IMR-90 (cell line): ENCODE data around the gene SELENOS. TPM values are rescaled to one million over a fixed set of nuclear protein-coding genes. Genes with fewer than 3 reads are reported as not detected.
A peak's percentile ranks its signal among the peaks of the same experiment; 100 is the strongest.

ENCODE experiments used
- ATAC-seq: fragments of 200-7000 bp; cut with Tn5 transposase; 2 replicates; pipeline ENCODE4 v1.9.1; 2020; ENCODE audit warnings: low read depth, mild to moderate bottlenecking, moderate library complexity
- BruUV-seq: library from RNA; stranded (reverse); fragments of 400-500 nt; replicated peaks from 2 replicates; lab custom pipeline; 2021; lab: Mats Ljungman, UMichigan
- CTCF ChIA-PET: fragments of 300-600 bp; formaldehyde crosslinking; extraction: SDS; loops from one replicate; lab custom pipeline; 2021; ENCODE audit warnings: antibody characterized with exemption; lab: Yijun Ruan, JAX
- POLR2A ChIA-PET: fragments of 300-600 bp; sonication (Branson Sonifier 250); formaldehyde crosslinking; loops from one replicate; lab custom pipeline; 2022; ENCODE audit warnings: antibody characterized with exemption; ENCODE audit not compliant: unreplicated experiment; lab: Charles Lee
- DNase-seq: peaks from one replicate; pipeline ENCODE4 v3.0.0; 2013
- H2AFZ ChIP-seq: replicated peaks from 2 replicates; pipeline ENCODE3; 2013; ENCODE audit warnings: low read length, mild to moderate bottlenecking; ENCODE audit not compliant: poor library complexity
- H2AK5ac ChIP-seq: 2 replicates; pipeline ENCODE4 v1.6.1; 2013; ENCODE audit warnings: low read depth, low read length, inconsistent platforms
- H2AK9ac ChIP-seq: replicated peaks from 2 replicates; pipeline ENCODE3; 2013; ENCODE audit warnings: mild to moderate bottlenecking, low read depth, low read length, moderate library complexity; ENCODE audit not compliant: poor library complexity
- H2BK120ac ChIP-seq: 2 replicates; pipeline ENCODE4 v1.6.1; 2013; ENCODE audit warnings: low read depth, low read length, inconsistent platforms
- H2BK15ac ChIP-seq: 3 replicates; pipeline ENCODE4 v1.6.1; 2013; ENCODE audit warnings: low read depth, low read length, inconsistent platforms
- H2BK20ac ChIP-seq: 2 replicates; pipeline ENCODE4 v1.6.1; 2013; ENCODE audit warnings: low read depth, mild to moderate bottlenecking, inconsistent platforms, low read length, moderate library complexity
- H2BK5ac ChIP-seq: 2 replicates; pipeline ENCODE4 v1.6.1; 2013; ENCODE audit warnings: mild to moderate bottlenecking, low read depth, low read length, inconsistent platforms; ENCODE audit not compliant: poor library complexity, severe bottlenecking
- H3K14ac ChIP-seq: replicated peaks from 2 replicates; pipeline ENCODE4 v1.6.1; 2013; ENCODE audit warnings: low read depth, low read length, inconsistent platforms
- H3K18ac ChIP-seq: 2 replicates; pipeline ENCODE4 v1.6.1; 2013; ENCODE audit warnings: low read depth, low read length, control low read depth
- H3K23ac ChIP-seq: 2 replicates; pipeline ENCODE4 v1.6.1; 2013; ENCODE audit warnings: low read depth, low read length, inconsistent platforms
- H3K27ac ChIP-seq: 2 replicates; pipeline ENCODE4 v1.5.1; 2013; ENCODE audit warnings: mild to moderate bottlenecking, control low read depth, low read length; ENCODE audit not compliant: insufficient read depth
- H3K27me3 ChIP-seq: 2 replicates; pipeline ENCODE4 v1.6.1; 2013; ENCODE audit warnings: low read length; ENCODE audit not compliant: control insufficient read depth, insufficient read depth
- H3K36me3 ChIP-seq: 2 replicates; pipeline ENCODE4 v1.6.1; 2013; ENCODE audit warnings: low read length, mixed read lengths; ENCODE audit not compliant: control insufficient read depth, insufficient read depth
- H3K4ac ChIP-seq: 2 replicates; pipeline ENCODE4 v1.6.1; 2013; ENCODE audit warnings: low read depth, low read length, inconsistent platforms
- H3K4me1 ChIP-seq: 2 replicates; pipeline ENCODE4 v1.6.1; 2013; ENCODE audit warnings: low read length, mixed read lengths; ENCODE audit not compliant: control insufficient read depth, insufficient read depth
- H3K4me2 ChIP-seq: 2 replicates; pipeline ENCODE4 v1.6.1; 2013; ENCODE audit warnings: low read depth, mild to moderate bottlenecking, control low read depth, low read length, moderate library complexity
- H3K4me3 ChIP-seq: 2 replicates; pipeline ENCODE4 v1.5.1; 2013; ENCODE audit warnings: low read depth, mild to moderate bottlenecking, control low read depth, low read length, moderate library complexity; ENCODE audit not compliant: insufficient read depth
- H3K56ac ChIP-seq: 2 replicates; pipeline ENCODE4 v1.6.1; 2013; ENCODE audit warnings: low read length, inconsistent platforms; ENCODE audit not compliant: insufficient read depth; ENCODE audit errors: extremely low read depth
- H3K79me1 ChIP-seq, 2 experiments: 2 replicates each; pipeline ENCODE4 v1.6.1; 2013; ENCODE audit warnings: low read length in 2 of 2, inconsistent platforms in 1 of 2, low read depth in 1 of 2
- H3K9ac ChIP-seq: 2 replicates; pipeline ENCODE4 v1.6.1; 2013; ENCODE audit warnings: low read depth, low read length, control low read depth
- H3K9me1 ChIP-seq: 2 replicates; pipeline ENCODE4 v1.6.1; 2013; ENCODE audit warnings: low read length, inconsistent platforms; ENCODE audit not compliant: insufficient read depth
- H3K9me3 ChIP-seq: 2 replicates; pipeline ENCODE4 v1.6.1; 2013; ENCODE audit warnings: low read length; ENCODE audit not compliant: control insufficient read depth, insufficient read depth
- H4K20me1 ChIP-seq: 2 replicates; pipeline ENCODE4 v1.6.1; 2013; ENCODE audit warnings: low read length, inconsistent platforms; ENCODE audit not compliant: insufficient read depth
- H4K5ac ChIP-seq: 2 replicates; pipeline ENCODE4 v1.6.1; 2013; ENCODE audit warnings: mild to moderate bottlenecking, low read depth, low read length, control low read depth
- H4K8ac ChIP-seq, 2 experiments: 2 replicates each; pipeline ENCODE4 v1.6.1; 2013; ENCODE audit warnings: low read depth in 2 of 2, low read length in 2 of 2, control low read depth in 1 of 2, inconsistent platforms in 1 of 2
- H4K91ac ChIP-seq: 2 replicates; pipeline ENCODE4 v1.6.1; 2013; ENCODE audit warnings: low read depth, low read length, inconsistent platforms; ENCODE audit not compliant: insufficient read depth
- BHLHE40 ChIP-seq: fragments of 150-350 bp; IDR thresholded peaks from 2 replicates; pipeline ENCODE4 v1.6.1; 2016; ENCODE audit warnings: mild to moderate bottlenecking, low read depth, low read length
- CEBPB ChIP-seq: IDR thresholded peaks from 2 replicates; pipeline ENCODE4 v1.6.1; 2012; ENCODE audit warnings: low read depth, low read length, improper control_type of control experiment
- CHD1 ChIP-seq: IDR thresholded peaks from 2 replicates; pipeline ENCODE4 v1.6.1; 2012; ENCODE audit warnings: low read depth, low read length, improper control_type of control experiment
- CTCF ChIP-seq: conservative IDR thresholded peaks from 2 replicates; pipeline ENCODE4 v1.5.1; 2012; ENCODE audit warnings: mild to moderate bottlenecking, low read depth, low read length, improper control_type of control experiment
- ELK1 ChIP-seq: fragments of 150-350 bp; IDR thresholded peaks from 2 replicates; pipeline ENCODE4 v1.6.1; 2016; ENCODE audit warnings: low read depth, mild to moderate bottlenecking, low read length, moderate library complexity, borderline replicate concordance
- FOS ChIP-seq: fragments of 150-350 bp; IDR thresholded peaks from 2 replicates; pipeline ENCODE4 v1.6.1; 2016; ENCODE audit warnings: low read depth, low read length
- MAFK ChIP-seq: IDR thresholded peaks from 2 replicates; pipeline ENCODE4 v1.6.1; 2012; ENCODE audit warnings: low read depth, low read length, improper control_type of control experiment
- MAZ ChIP-seq: IDR thresholded peaks from 2 replicates; pipeline ENCODE4 v1.6.1; 2012; ENCODE audit warnings: low read depth, mild to moderate bottlenecking, low read length, improper control_type of control experiment, moderate library complexity, borderline replicate concordance
- MXI1 ChIP-seq: IDR thresholded peaks from 2 replicates; pipeline ENCODE4 v1.6.1; 2012; ENCODE audit warnings: low read depth, mild to moderate bottlenecking, low read length, moderate library complexity, borderline replicate concordance
- NFE2L2 ChIP-seq: fragments of 150-350 bp; IDR thresholded peaks from 2 replicates; pipeline ENCODE4 v1.6.1; 2016; ENCODE audit warnings: low read depth, mild to moderate bottlenecking, low read length
- POLR2A ChIP-seq: IDR thresholded peaks from 2 replicates; pipeline ENCODE4 v1.6.1; 2012; ENCODE audit warnings: mild to moderate bottlenecking, low read depth, low read length
- RAD21 ChIP-seq: IDR thresholded peaks from 2 replicates; pipeline ENCODE4 v1.6.1; 2012; ENCODE audit warnings: low read length, improper control_type of control experiment
- RCOR1 ChIP-seq: IDR thresholded peaks from 2 replicates; pipeline ENCODE4 v1.6.1; 2012; ENCODE audit warnings: mild to moderate bottlenecking, low read length, improper control_type of control experiment; ENCODE audit not compliant: insufficient replicate concordance
- RFX5 ChIP-seq: IDR thresholded peaks from 2 replicates; pipeline ENCODE4 v1.8.0; 2012; ENCODE audit warnings: low read depth, mild to moderate bottlenecking, low read length, moderate library complexity
- SMC3 ChIP-seq: fragments of 150-350 bp; IDR thresholded peaks from 2 replicates; pipeline ENCODE4 v1.6.1; 2016; ENCODE audit warnings: low read depth, mild to moderate bottlenecking, antibody characterized with exemption, low read length, moderate library complexity
- USF2 ChIP-seq: fragments of 150-350 bp; IDR thresholded peaks from 2 replicates; pipeline ENCODE4 v1.6.1; 2017; ENCODE audit warnings: mild to moderate bottlenecking, antibody characterized with exemption, low read length, low read depth
- dilution Hi-C: fragments of 300-500 bp; cut with HindIII; formaldehyde crosslinking; loops from one replicate; pipeline ENCODE4 v1.14.3; 2018; ENCODE audit warnings: low sequenced_read_pairs; ENCODE audit not compliant: unreplicated experiment
- in situ Hi-C: fragments of 300-500 bp; cut with MboI; formaldehyde crosslinking; loops from 3 replicates; pipeline ENCODE4 v1.14.3; 2019; ENCODE audit warnings: low sequenced_read_pairs, inconsistent platforms, mixed read lengths
- intact Hi-C: fragments of 100-400 bp; cut with micrococcal nuclease; formaldehyde crosslinking; loops from 2 replicates; pipeline ENCODE4 v1.10.0; 2022
- polyA plus RNA-seq, 3 experiments: library from polyadenylated mRNA; depleted of rRNA; stranded (reverse); fragments of >200 nt; gene quantifications; 2 replicates each; pipeline ENCODE4 v1.2.3, GENCODE V29; 2012; ENCODE audit warnings: low replicate concordance in 1 of 3
- total RNA-seq: library from RNA; depleted of rRNA; stranded (reverse); fragments of >200 nt; gene quantifications from 2 replicates; pipeline ENCODE4 v1.2.3, GENCODE V29; 2012

SELENOS gene
- total and polyA plus RNA-seq, 2 of the 4 experiments (the other 2 are of a cell fraction): 39.8 to 77.1 TPM

- Histone ChIP-seq H3K9me3 (no peaks in the 10 kb centered on the region), H3K79me1 (peaks cover 6 to 71% of the 10 kb centered on the region in 2 experiments; a peak in 3 of 4 replicates), H2BK20ac (no peak overlapping the region), H3K14ac (no peak overlapping the region), H4K5ac (no peak overlapping the region), H2BK15ac (no peak overlapping the region), H4K8ac (no peak overlapping the region), H3K9ac (no peak overlapping the region), H4K91ac (no peak overlapping the region), H3K23ac (no peak overlapping the region), H3K36me3 (peaks cover 19% of the 10 kb centered on the region), H2AK9ac (no peak overlapping the region), H3K27ac (no peak overlapping the region), H3K4me2 (no peak overlapping the region), H3K4ac (no peak overlapping the region), H3K56ac (no peak overlapping the region), H2AFZ (no peak overlapping the region), H3K9me1 (peaks cover 21% of the 10 kb centered on the region), H3K27me3 (no peaks in the 10 kb centered on the region), H4K20me1 (peaks cover 85% of the 10 kb centered on the region), H2BK120ac (no peak overlapping the region), H2BK5ac (peak overlapping the region; percentile 52), H3K18ac (no peak overlapping the region), H2AK5ac (no peak overlapping the region), H3K4me3 (no peak overlapping the region), H3K4me1 (peaks cover 12% of the 10 kb centered on the region)
- in situ Hi-C loops (no loop called here), intact Hi-C loops (no loop called here), dilution Hi-C loops (no loop called here)
- POLR2A ChIA-PET: no interaction called here
- TF ChIP-seq ELK1 (no peak), CEBPB (no peak), USF2 (no peak), MAFK (no peak), RAD21 (no peak), CTCF (no peak), CHD1 (no peak), RCOR1 (no peak), SMC3 (no peak), FOS (no peak), MXI1 (no peak), MAZ (no peak), RFX5 (no peak), POLR2A (no peak), BHLHE40 (no peak), NFE2L2 (no peak)
- DNase-seq: no peak
- CTCF ChIA-PET: no interaction called here
- ATAC-seq: no peak
- no TSS peak for BruUV-seq
These were observed 49.0 kb downstream of the SELENOS start for GRCh38 chr15:101228313-101228712.
